ENCODE results near the gene MORC3. TPM values are rescaled to one million over a fixed set of nuclear protein-coding genes. Genes with fewer than 3 reads are reported as not detected.

MORC3 gene
- total and polyA plus RNA-seq, 4 donors = 3.9 to 44.1 (median 14.1) TPM

GRCh38 chr21:36422279-36423098 lies 102.5 kb downstream of the MORC3 start:
- H3K9ac ChIP-seq (ENCODE audit: low read depth in 1 of 2, low read length in 2 of 2) = no peak overlapping the region
- DNase-seq (ENCODE audit: low spot score) = peak; percentile 70
- H3K27ac ChIP-seq (ENCODE audit: low read depth in 1 of 2, low read length in 2 of 2) = no peak overlapping the region
- no peaks in the 10 kb centered on the region for H3K36me3 ChIP-seq (ENCODE audit: control insufficient read depth in 4 of 4, insufficient read depth in 3 of 4, low read depth in 1 of 4, low read length in 3 of 4)
- H3K4me1 ChIP-seq (ENCODE audit: control insufficient read depth in 4 of 4, insufficient read depth in 4 of 4, low read length in 3 of 4) = peaks cover 0 to 11% (median 3%) of the 10 kb centered on the region in 4 donors
- H3K27me3 ChIP-seq (ENCODE audit: control insufficient read depth in 4 of 4, insufficient read depth in 4 of 4, low read length in 3 of 4) = no peaks in the 10 kb centered on the region
- TF ChIP-seq, protein P1, sequence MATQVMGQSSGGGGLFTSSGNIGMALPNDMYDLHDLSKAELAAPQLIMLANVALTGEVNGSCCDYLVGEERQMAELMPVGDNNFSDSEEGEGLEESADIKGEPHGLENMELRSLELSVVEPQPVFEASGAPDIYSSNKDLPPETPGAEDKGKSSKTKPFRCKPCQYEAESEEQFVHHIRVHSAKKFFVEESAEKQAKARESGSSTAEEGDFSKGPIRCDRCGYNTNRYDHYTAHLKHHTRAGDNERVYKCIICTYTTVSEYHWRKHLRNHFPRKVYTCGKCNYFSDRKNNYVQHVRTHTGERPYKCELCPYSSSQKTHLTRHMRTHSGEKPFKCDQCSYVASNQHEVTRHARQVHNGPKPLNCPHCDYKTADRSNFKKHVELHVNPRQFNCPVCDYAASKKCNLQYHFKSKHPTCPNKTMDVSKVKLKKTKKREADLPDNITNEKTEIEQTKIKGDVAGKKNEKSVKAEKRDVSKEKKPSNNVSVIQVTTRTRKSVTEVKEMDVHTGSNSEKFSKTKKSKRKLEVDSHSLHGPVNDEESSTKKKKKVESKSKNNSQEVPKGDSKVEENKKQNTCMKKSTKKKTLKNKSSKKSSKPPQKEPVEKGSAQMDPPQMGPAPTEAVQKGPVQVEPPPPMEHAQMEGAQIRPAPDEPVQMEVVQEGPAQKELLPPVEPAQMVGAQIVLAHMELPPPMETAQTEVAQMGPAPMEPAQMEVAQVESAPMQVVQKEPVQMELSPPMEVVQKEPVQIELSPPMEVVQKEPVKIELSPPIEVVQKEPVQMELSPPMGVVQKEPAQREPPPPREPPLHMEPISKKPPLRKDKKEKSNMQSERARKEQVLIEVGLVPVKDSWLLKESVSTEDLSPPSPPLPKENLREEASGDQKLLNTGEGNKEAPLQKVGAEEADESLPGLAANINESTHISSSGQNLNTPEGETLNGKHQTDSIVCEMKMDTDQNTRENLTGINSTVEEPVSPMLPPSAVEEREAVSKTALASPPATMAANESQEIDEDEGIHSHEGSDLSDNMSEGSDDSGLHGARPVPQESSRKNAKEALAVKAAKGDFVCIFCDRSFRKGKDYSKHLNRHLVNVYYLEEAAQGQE (IDR thresholded peaks at IDR 0.05) = no peak
- TF ChIP-seq JUND (IDR thresholded peaks at IDR 0.05) (no peak), EGR1 (IDR thresholded peaks at IDR 0.05; ENCODE audit: low read depth in 2 of 2) (no peak), FOXA2 (IDR thresholded peaks at IDR 0.05) (no peak), NR2F2 (IDR thresholded peaks at IDR 0.05) (no peak), TAF1 (conservative IDR thresholded peaks at IDR 0.05) (no peak), HNF4A (conservative IDR thresholded peaks at IDR 0.05) (peak in 1 of 2 donors; percentile 32), SP1 (IDR thresholded peaks at IDR 0.05) (no peak), RXRA (IDR thresholded peaks at IDR 0.05) (peak in 1 of 2 donors; percentile 12), CTCF (IDR thresholded peaks at IDR 0.05; ENCODE audit: low read depth, low read length, missing input control) (peak; percentile 63), RAD21 (IDR thresholded peaks at IDR 0.05) (peak; percentile 72 to 82), ATF3 (IDR thresholded peaks at IDR 0.05) (no peak), FOXA1 (IDR thresholded peaks at IDR 0.05) (no peak), YY1 (IDR thresholded peaks at IDR 0.05) (no peak)
- TF ChIP-seq, protein P2, sequence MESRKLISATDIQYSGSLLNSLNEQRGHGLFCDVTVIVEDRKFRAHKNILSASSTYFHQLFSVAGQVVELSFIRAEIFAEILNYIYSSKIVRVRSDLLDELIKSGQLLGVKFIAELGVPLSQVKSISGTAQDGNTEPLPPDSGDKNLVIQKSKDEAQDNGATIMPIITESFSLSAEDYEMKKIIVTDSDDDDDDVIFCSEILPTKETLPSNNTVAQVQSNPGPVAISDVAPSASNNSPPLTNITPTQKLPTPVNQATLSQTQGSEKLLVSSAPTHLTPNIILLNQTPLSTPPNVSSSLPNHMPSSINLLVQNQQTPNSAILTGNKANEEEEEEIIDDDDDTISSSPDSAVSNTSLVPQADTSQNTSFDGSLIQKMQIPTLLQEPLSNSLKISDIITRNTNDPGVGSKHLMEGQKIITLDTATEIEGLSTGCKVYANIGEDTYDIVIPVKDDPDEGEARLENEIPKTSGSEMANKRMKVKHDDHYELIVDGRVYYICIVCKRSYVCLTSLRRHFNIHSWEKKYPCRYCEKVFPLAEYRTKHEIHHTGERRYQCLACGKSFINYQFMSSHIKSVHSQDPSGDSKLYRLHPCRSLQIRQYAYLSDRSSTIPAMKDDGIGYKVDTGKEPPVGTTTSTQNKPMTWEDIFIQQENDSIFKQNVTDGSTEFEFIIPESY (IDR thresholded peaks at IDR 0.05) = no peak
- no peak overlapping the region for H3K4me3 ChIP-seq (ENCODE audit: low read depth in 1 of 3, low read length in 3 of 3)
- 49% methylated on average over 28 of the region's 28 CpGs for WGBS
- no peaks in the 10 kb centered on the region for H3K9me3 ChIP-seq (ENCODE audit: control insufficient read depth in 4 of 4, low read length in 3 of 4)
